ENCODE results near the gene CTU2.
"Not testable (repeated sequence)": the region's sequence is repeated elsewhere in the genome, so short reads cannot be mapped to it uniquely, and the experiment has no call there.

The CTU2 gene

GRCh38 chr16:88667461-88667860 lies 38.8 kb upstream of the CTU2 start:
- H3K36me3 ChIP-seq (ENCODE audit: control insufficient read depth in 5 of 5, insufficient read depth in 5 of 5, low read length in 5 of 5): peaks cover 0 to 5% (median 2%) of the 10 kb centered on the region in 5 donors
- no peak overlapping the region for H3K4me3 ChIP-seq (ENCODE audit: low read depth in 1 of 5, low read length in 5 of 5)
- H3K27me3 ChIP-seq (ENCODE audit: control insufficient read depth in 5 of 5, insufficient read depth in 4 of 5, low read length in 5 of 5): no peaks in the 10 kb centered on the region
- no peak overlapping the region for H3K9ac ChIP-seq (ENCODE audit: low read length in 5 of 5)
- no peaks in the 10 kb centered on the region for H3K9me3 ChIP-seq (ENCODE audit: control insufficient read depth in 5 of 5, low read length in 5 of 5)
- peaks cover 3 to 32% (median 26%) of the 10 kb centered on the region in 5 donors for H3K4me1 ChIP-seq (ENCODE audit: control insufficient read depth in 5 of 5, insufficient read depth in 5 of 5, low read length in 5 of 5)
- no peak overlapping the region for H3K27ac ChIP-seq (ENCODE audit: low read depth, low read length)

GRCh38 chr16:88669493-88669892 lies 36.8 kb upstream of the CTU2 start:
- not testable (repeated sequence) for H3K9me3 ChIP-seq (ENCODE audit: control insufficient read depth in 5 of 5, low read length in 5 of 5)

DNA sequence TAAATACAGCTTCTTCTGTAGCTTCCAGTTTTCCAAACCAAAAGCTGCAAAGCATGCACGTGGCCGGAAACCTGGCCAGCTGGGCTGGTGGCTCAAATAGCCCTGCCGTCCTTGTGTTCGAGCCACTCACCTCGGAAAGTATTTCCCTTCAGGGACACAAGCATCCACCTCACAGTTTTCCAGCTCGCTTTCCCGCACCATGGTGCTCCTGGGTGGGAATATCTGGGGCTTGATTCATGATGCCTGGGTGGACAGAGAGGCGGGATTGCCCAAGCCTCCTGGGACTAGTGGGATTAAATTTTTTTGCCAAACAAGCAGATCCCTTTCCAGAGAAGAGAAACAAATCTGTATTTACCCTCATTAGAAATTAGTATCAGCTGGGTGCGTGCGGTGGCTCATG lies 36.3 kb upstream of the CTU2 start:
- Histone ChIP-seq H3K4me3 (ENCODE audit: low read depth in 1 of 5, low read length in 5 of 5) (no peak overlapping the region), H3K36me3 (ENCODE audit: control insufficient read depth in 5 of 5, insufficient read depth in 5 of 5, low read length in 5 of 5) (peaks cover 0 to 14% (median 6%) of the 10 kb centered on the region in 5 donors), H3K27ac (ENCODE audit: low read depth, low read length) (no peak overlapping the region), H3K4me1 (ENCODE audit: control insufficient read depth in 5 of 5, insufficient read depth in 5 of 5, low read length in 5 of 5) (peaks cover 3 to 13% (median 11%) of the 10 kb centered on the region in 5 donors), H3K27me3 (ENCODE audit: control insufficient read depth in 5 of 5, insufficient read depth in 4 of 5, low read length in 5 of 5) (no peaks in the 10 kb centered on the region), H3K9me3 (ENCODE audit: control insufficient read depth in 5 of 5, low read length in 5 of 5) (no peaks in the 10 kb centered on the region), H3K9ac (ENCODE audit: low read length in 5 of 5) (no peak overlapping the region)

More at GRCh38 chr16:88669493-88669892, 36.8 kb upstream of the CTU2 start:
- peaks cover 3 to 17% (median 16%) of the 10 kb centered on the region in 5 donors for H3K4me1 ChIP-seq (ENCODE audit: control insufficient read depth in 5 of 5, insufficient read depth in 5 of 5, low read length in 5 of 5)
- H3K27ac ChIP-seq (ENCODE audit: low read depth, low read length); H3K9ac ChIP-seq (ENCODE audit: low read length in 5 of 5); H3K4me3 ChIP-seq (ENCODE audit: low read depth in 1 of 5, low read length in 5 of 5); H3K27me3 ChIP-seq (ENCODE audit: control insufficient read depth in 5 of 5, insufficient read depth in 4 of 5, low read length in 5 of 5): not testable (repeated sequence)
- peaks cover 0 to 14% (median 6%) of the 10 kb centered on the region in 5 donors for H3K36me3 ChIP-seq (ENCODE audit: control insufficient read depth in 5 of 5, insufficient read depth in 5 of 5, low read length in 5 of 5)

- Histone ChIP-seq H3K4me1 (ENCODE audit: control insufficient read depth in 5 of 5, insufficient read depth in 5 of 5, low read length in 5 of 5) (peaks cover 3 to 8% (median 6%) of the 10 kb centered on the region in 5 donors), H3K4me3 (ENCODE audit: low read depth in 1 of 5, low read length in 5 of 5) (no peak overlapping the region), H3K36me3 (ENCODE audit: control insufficient read depth in 5 of 5, insufficient read depth in 5 of 5, low read length in 5 of 5) (peaks cover 0 to 16% (median 9%) of the 10 kb centered on the region in 5 donors), H3K27ac (ENCODE audit: low read depth, low read length) (no peak overlapping the region), H3K27me3 (ENCODE audit: control insufficient read depth in 5 of 5, insufficient read depth in 4 of 5, low read length in 5 of 5) (no peaks in the 10 kb centered on the region), H3K9me3 (ENCODE audit: control insufficient read depth in 5 of 5, low read length in 5 of 5) (no peaks in the 10 kb centered on the region), H3K9ac (ENCODE audit: low read length in 5 of 5) (no peak overlapping the region)
Measured at GRCh38 chr16:88671806-88672205, 34.5 kb upstream of the CTU2 start.

- peaks cover 0 to 8% (median 3%) of the 10 kb centered on the region in 5 donors for H3K4me1 ChIP-seq (ENCODE audit: control insufficient read depth in 5 of 5, insufficient read depth in 5 of 5, low read length in 5 of 5)
Measured at GRCh38 chr16:88672776-88673175, 33.5 kb upstream of the CTU2 start.

GRCh38 chr16:88673716-88674379 lies 32.5 kb upstream of the CTU2 start:
- H3K4me3 ChIP-seq (ENCODE audit: low read depth in 1 of 5, low read length in 5 of 5): no peak overlapping the region
- H3K9ac ChIP-seq (ENCODE audit: low read length in 5 of 5): no peak overlapping the region
- H3K27me3 ChIP-seq (ENCODE audit: control insufficient read depth in 5 of 5, insufficient read depth in 4 of 5, low read length in 5 of 5): peaks cover 6 to 17% (median 12%) of the 10 kb centered on the region in 5 donors
- H3K36me3 ChIP-seq (ENCODE audit: control insufficient read depth in 5 of 5, insufficient read depth in 5 of 5, low read length in 5 of 5): peaks cover 0 to 19% (median 9%) of the 10 kb centered on the region in 5 donors
- H3K9me3 ChIP-seq (ENCODE audit: control insufficient read depth in 5 of 5, low read length in 5 of 5): no peaks in the 10 kb centered on the region
- H3K27ac ChIP-seq (ENCODE audit: low read depth, low read length): no peak overlapping the region
- peaks cover 2 to 14% (median 5%) of the 10 kb centered on the region in 5 donors for H3K4me1 ChIP-seq (ENCODE audit: control insufficient read depth in 5 of 5, insufficient read depth in 5 of 5, low read length in 5 of 5)

More at GRCh38 chr16:88672776-88673175, 33.5 kb upstream of the CTU2 start:
- Histone ChIP-seq H3K27me3 (ENCODE audit: control insufficient read depth in 5 of 5, insufficient read depth in 4 of 5, low read length in 5 of 5) (peaks cover 0 to 7% (median 3%) of the 10 kb centered on the region in 5 donors), H3K27ac (ENCODE audit: low read depth, low read length) (no peak overlapping the region), H3K36me3 (ENCODE audit: control insufficient read depth in 5 of 5, insufficient read depth in 5 of 5, low read length in 5 of 5) (peaks cover 0 to 16% (median 9%) of the 10 kb centered on the region in 5 donors), H3K9ac (ENCODE audit: low read length in 5 of 5) (no peak overlapping the region), H3K4me3 (ENCODE audit: low read depth in 1 of 5, low read length in 5 of 5) (no peak overlapping the region), H3K9me3 (ENCODE audit: control insufficient read depth in 5 of 5, low read length in 5 of 5) (no peaks in the 10 kb centered on the region)

- Histone ChIP-seq H3K9me3 (ENCODE audit: control insufficient read depth in 5 of 5, low read length in 5 of 5) (no peaks in the 10 kb centered on the region), H3K4me1 (ENCODE audit: control insufficient read depth in 5 of 5, insufficient read depth in 5 of 5, low read length in 5 of 5) (peaks cover 0 to 21% (median 6%) of the 10 kb centered on the region in 5 donors), H3K9ac (ENCODE audit: low read length in 5 of 5) (no peak overlapping the region), H3K4me3 (ENCODE audit: low read depth in 1 of 5, low read length in 5 of 5) (no peak overlapping the region), H3K27me3 (ENCODE audit: control insufficient read depth in 5 of 5, insufficient read depth in 4 of 5, low read length in 5 of 5) (peaks cover 18 to 29% (median 27%) of the 10 kb centered on the region in 5 donors), H3K27ac (ENCODE audit: low read depth, low read length) (no peak overlapping the region), H3K36me3 (ENCODE audit: control insufficient read depth in 5 of 5, insufficient read depth in 5 of 5, low read length in 5 of 5) (peaks cover 0 to 18% (median 9%) of the 10 kb centered on the region in 5 donors)
Measured at GRCh38 chr16:88676502-88677242, 29.6 kb upstream of the CTU2 start.

GRCh38 chr16:88677721-88678120 lies 28.6 kb upstream of the CTU2 start:
- Histone ChIP-seq H3K9me3 (ENCODE audit: control insufficient read depth in 5 of 5, low read length in 5 of 5) (no peaks in the 10 kb centered on the region), H3K27me3 (ENCODE audit: control insufficient read depth in 5 of 5, insufficient read depth in 4 of 5, low read length in 5 of 5) (peaks cover 25 to 36% (median 34%) of the 10 kb centered on the region in 5 donors), H3K4me3 (ENCODE audit: low read depth in 1 of 5, low read length in 5 of 5) (no peak overlapping the region), H3K9ac (ENCODE audit: low read length in 5 of 5) (no peak overlapping the region), H3K27ac (ENCODE audit: low read depth, low read length) (no peak overlapping the region), H3K36me3 (ENCODE audit: control insufficient read depth in 5 of 5, insufficient read depth in 5 of 5, low read length in 5 of 5) (peaks cover 0 to 14% (median 9%) of the 10 kb centered on the region in 5 donors), H3K4me1 (ENCODE audit: control insufficient read depth in 5 of 5, insufficient read depth in 5 of 5, low read length in 5 of 5) (peaks cover 0 to 27% (median 13%) of the 10 kb centered on the region in 5 donors)

- H3K9me3 ChIP-seq (ENCODE audit: control insufficient read depth in 5 of 5, low read length in 5 of 5): no peaks in the 10 kb centered on the region
- H3K4me1 ChIP-seq (ENCODE audit: control insufficient read depth in 5 of 5, insufficient read depth in 5 of 5, low read length in 5 of 5): peaks cover 0 to 27% (median 13%) of the 10 kb centered on the region in 5 donors
- H3K9ac ChIP-seq (ENCODE audit: low read length in 5 of 5): no peak overlapping the region
- H3K27ac ChIP-seq (ENCODE audit: low read depth, low read length): no peak overlapping the region
- peaks cover 25 to 36% (median 34%) of the 10 kb centered on the region in 5 donors for H3K27me3 ChIP-seq (ENCODE audit: control insufficient read depth in 5 of 5, insufficient read depth in 4 of 5, low read length in 5 of 5)
- H3K36me3 ChIP-seq (ENCODE audit: control insufficient read depth in 5 of 5, insufficient read depth in 5 of 5, low read length in 5 of 5): peaks cover 0 to 14% (median 9%) of the 10 kb centered on the region in 5 donors
- no peak overlapping the region for H3K4me3 ChIP-seq (ENCODE audit: low read depth in 1 of 5, low read length in 5 of 5)
Measured at GRCh38 chr16:88678224-88678979, 27.9 kb upstream of the CTU2 start.

Measured in subcutaneous abdominal adipose tissue (tissue), 5 donors.